NB4 (cell line): ENCODE measurements around the gene FSTL5.

Experiments
- TF ChIP-seq, protein P1 (sequence below): IDR thresholded peaks from one replicate; pipeline ENCODE4 v1.5.1; 2012; ENCODE audit warnings: low read depth, low read length
- TF ChIP-seq, protein P2 (sequence below): IDR thresholded peaks from 2 replicates; pipeline ENCODE4 v1.6.1; 2011; ENCODE audit warnings: low read depth, low read length

DNA sequence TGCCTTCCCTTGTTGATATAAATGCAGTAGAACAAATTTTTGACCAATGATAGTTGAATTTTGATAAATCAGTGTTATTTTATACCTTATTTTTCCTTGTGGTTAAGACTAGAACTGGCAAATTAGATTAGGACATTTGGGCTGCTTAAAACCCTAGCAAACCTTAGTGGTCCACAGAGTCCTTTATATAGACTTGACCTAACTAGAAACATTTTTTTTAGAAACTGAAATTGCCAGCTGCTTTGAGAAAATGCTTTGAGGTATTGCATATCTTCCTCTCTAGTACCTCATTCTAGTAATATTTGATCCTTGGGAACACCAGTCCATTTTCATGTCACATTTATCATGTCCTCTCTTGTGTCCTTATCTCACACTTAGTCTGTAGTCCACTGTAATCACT lies 580.3 kb downstream of the FSTL5 start:
- TF ChIP-seq, protein P1, sequence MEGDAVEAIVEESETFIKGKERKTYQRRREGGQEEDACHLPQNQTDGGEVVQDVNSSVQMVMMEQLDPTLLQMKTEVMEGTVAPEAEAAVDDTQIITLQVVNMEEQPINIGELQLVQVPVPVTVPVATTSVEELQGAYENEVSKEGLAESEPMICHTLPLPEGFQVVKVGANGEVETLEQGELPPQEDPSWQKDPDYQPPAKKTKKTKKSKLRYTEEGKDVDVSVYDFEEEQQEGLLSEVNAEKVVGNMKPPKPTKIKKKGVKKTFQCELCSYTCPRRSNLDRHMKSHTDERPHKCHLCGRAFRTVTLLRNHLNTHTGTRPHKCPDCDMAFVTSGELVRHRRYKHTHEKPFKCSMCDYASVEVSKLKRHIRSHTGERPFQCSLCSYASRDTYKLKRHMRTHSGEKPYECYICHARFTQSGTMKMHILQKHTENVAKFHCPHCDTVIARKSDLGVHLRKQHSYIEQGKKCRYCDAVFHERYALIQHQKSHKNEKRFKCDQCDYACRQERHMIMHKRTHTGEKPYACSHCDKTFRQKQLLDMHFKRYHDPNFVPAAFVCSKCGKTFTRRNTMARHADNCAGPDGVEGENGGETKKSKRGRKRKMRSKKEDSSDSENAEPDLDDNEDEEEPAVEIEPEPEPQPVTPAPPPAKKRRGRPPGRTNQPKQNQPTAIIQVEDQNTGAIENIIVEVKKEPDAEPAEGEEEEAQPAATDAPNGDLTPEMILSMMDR = no peak
- TF ChIP-seq, protein P2, sequence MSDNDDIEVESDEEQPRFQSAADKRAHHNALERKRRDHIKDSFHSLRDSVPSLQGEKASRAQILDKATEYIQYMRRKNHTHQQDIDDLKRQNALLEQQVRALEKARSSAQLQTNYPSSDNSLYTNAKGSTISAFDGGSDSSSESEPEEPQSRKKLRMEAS = no peak
